GM12874 (cell line): ENCODE data around the gene PIP5K1B.

Experiments
- CTCF ChIP-seq: IDR thresholded peaks from 2 replicates; pipeline ENCODE4 v1.5.1; 2011; ENCODE audit warnings: low read depth, mild to moderate bottlenecking, control low read depth, low read length, moderate library complexity; ENCODE audit not compliant: insufficient read depth

PIP5K1B gene

GRCh38 chr9:68819065-68819464, 114.0 kb downstream of the PIP5K1B start:
- TF ChIP-seq CTCF, result no peak

GRCh38 chr9:68821911-68822310, 116.9 kb downstream of the PIP5K1B start:
- no peak for TF ChIP-seq CTCF

- no peak for TF ChIP-seq CTCF
Observed at GRCh38 chr9:68822596-68823165, 117.6 kb downstream of the PIP5K1B start.

GRCh38 chr9:68825762-68826472, 120.9 kb downstream of the PIP5K1B start:
- no peak for TF ChIP-seq CTCF

GRCh38 chr9:68827837-68828744, 123.1 kb downstream of the PIP5K1B start:
- no peak for TF ChIP-seq CTCF

- TF ChIP-seq CTCF, result no peak
Observed at GRCh38 chr9:68832101-68832500, 127.1 kb downstream of the PIP5K1B start.

- TF ChIP-seq CTCF, result no peak
Observed at GRCh38 chr9:68832861-68833518, 128.0 kb downstream of the PIP5K1B start.
